Right lobe of liver (tissue), 6 donors: ENCODE results near the gene PIP5K1B. TPM values are rescaled to one million over a fixed set of nuclear protein-coding genes. Genes with fewer than 3 reads are reported as not detected.
"Not testable (repeated sequence)": the region's sequence is repeated elsewhere in the genome, so short reads cannot be mapped to it uniquely, and the experiment has no call there.

Source experiments
- ATAC-seq, 4 donors: fragments of 200-7000 bp; cut with Tn5 transposase; one replicate each; pipeline ENCODE4 v1.9.1; 2020; ENCODE audit warnings: mild to moderate bottlenecking in 4 of 4, moderate library complexity in 4 of 4
- DNase-seq, 3 donors: peaks; one replicate each; pipeline ENCODE4 v3.0.0-alpha.2; 2020
- H3K27ac ChIP-seq, 3 donors: fragments of 200-600 bp; one replicate each; pipeline ENCODE4 v1.8.0; 2022
- H3K27me3 ChIP-seq, 2 donors: fragments of 200-600 bp; one replicate each; pipeline ENCODE4 v1.8.0; 2022
- H3K36me3 ChIP-seq, 4 donors: fragments of 200-600 bp; sonication (generic) in 1 of 4; one replicate each; pipeline versions ENCODE4 v1.5.1 to v1.8.0; 2017 to 2022; ENCODE audit warnings: control low read depth in 1 of 4
- H3K4me1 ChIP-seq, 4 donors: fragments of 200-600 bp; sonication (generic) in 1 of 4; one replicate each; pipeline versions ENCODE4 v1.5.1 to v1.8.0; 2017 to 2022; ENCODE audit warnings: control low read depth in 1 of 4
- H3K4me3 ChIP-seq, 3 donors: fragments of 200-600 bp; one replicate each; pipeline ENCODE4 v1.8.0; 2022
- H3K9me3 ChIP-seq, 4 donors: fragments of 200-600 bp; sonication (generic) in 1 of 4; one replicate each; pipeline versions ENCODE4 v1.5.1 to v1.8.0; 2017 to 2022; ENCODE audit warnings: control low read depth in 1 of 4
- CTCF ChIP-seq, 4 donors: fragments of 200-600 bp in 3 of 4; fragments of 450-650 bp in 1 of 4; IDR thresholded peaks; one replicate each; pipeline versions ENCODE4 v1.5.1 to v1.8.0; 2016 to 2022; ENCODE audit warnings: antibody characterized with exemption in 4 of 4, mild to moderate bottlenecking in 2 of 4
- POLR2A ChIP-seq: fragments of 450-650 bp; IDR thresholded peaks from one replicate; pipeline ENCODE4 v1.6.1; 2017; ENCODE audit warnings: antibody characterized with exemption, mild to moderate bottlenecking
- WGBS: methylation state at CpG from one replicate; pipeline ENCODE4 v1.1.6; 2018; ENCODE audit warnings: low coverage, low lambda C conversion rate; ENCODE audit not compliant: insufficient coverage; ENCODE audit errors: missing lambda C conversion rate; 5-methylcytosine and 5-hydroxymethylcytosine counted together
- intact Hi-C, 2 donors: fragments of 100-400 bp; cut with DNase I; formaldehyde crosslinking; loops; one replicate each; pipeline versions ENCODE4 v1.11.2 to v1.14.1; 2022
- total RNA-seq, 6 experiments: library from RNA; depleted of rRNA in 2 of 6; stranded (reverse); fragments of >200 nt in 2 of 6; fragmentation: NEBNext Ultra II Directional in 3 of 6; extraction: Animal tissue kit (Norgen Biotek cat#: 25700) in 3 of 6; gene quantifications; one replicate each; pipeline versions ENCODE4 v1.1.0 to v1.2.4, GENCODE V29; 2016 to 2023
- donor health status: DM: no; HTN: yes; CAD: no.
- donor health status: DM: no; HTN: no; CAD: no.
- donor health status: DM: no; HTN: no; CAD: no.
- donor health status: DM: no; HTN: yes; CAD: no.
- donor health status: DM: no; HTN: yes; CAD: no.

Gene PIP5K1B
- total RNA-seq, 6 experiments from 2014 or later = 0.27 to 0.71 TPM; not detected in 4

DNA sequence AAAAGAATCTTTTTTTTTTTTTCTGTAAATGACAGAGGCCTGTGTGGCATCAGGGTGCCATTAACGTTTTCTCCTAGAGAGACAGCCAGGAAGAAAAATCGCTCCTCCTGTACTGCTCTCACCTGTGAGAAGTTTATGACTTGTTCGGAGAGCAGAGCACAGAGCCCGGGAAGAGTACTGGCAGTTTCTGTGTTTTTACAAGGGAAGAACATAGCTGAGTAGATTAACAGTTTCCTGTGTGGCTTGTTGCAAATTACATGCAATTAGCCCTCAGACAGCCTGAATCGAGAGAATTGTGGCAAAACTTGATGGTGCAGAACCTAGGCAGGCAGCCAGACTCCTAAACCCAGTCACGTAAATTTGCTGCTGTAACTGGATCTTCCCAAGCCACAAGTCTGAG is 276.7 kb downstream of the PIP5K1B start:
- no peak for ATAC-seq

GRCh38 chr9:68983008-68983411 is 278.0 kb downstream of the PIP5K1B start:
- no peak for ATAC-seq
- H3K27ac ChIP-seq = no peak overlapping the region
- intact Hi-C loops = no loop called here

More for the DNA sequence above, 276.7 kb downstream of the PIP5K1B start:
- no peak for DNase-seq
- Histone ChIP-seq H3K27me3 (no peaks in the 10 kb centered on the region), H3K27ac (no peak overlapping the region), H3K4me3 (no peak overlapping the region), H3K4me1 (no peaks in the 10 kb centered on the region), H3K36me3 (no peaks in the 10 kb centered on the region), H3K9me3 (no peaks in the 10 kb centered on the region)
- TF ChIP-seq CTCF (IDR thresholded peaks at IDR 0.05) (no peak), POLR2A (no peak)
- intact Hi-C loops = no loop called here
- WGBS = 17% methylated on average over 6 of the region's 6 CpGs

DNA sequence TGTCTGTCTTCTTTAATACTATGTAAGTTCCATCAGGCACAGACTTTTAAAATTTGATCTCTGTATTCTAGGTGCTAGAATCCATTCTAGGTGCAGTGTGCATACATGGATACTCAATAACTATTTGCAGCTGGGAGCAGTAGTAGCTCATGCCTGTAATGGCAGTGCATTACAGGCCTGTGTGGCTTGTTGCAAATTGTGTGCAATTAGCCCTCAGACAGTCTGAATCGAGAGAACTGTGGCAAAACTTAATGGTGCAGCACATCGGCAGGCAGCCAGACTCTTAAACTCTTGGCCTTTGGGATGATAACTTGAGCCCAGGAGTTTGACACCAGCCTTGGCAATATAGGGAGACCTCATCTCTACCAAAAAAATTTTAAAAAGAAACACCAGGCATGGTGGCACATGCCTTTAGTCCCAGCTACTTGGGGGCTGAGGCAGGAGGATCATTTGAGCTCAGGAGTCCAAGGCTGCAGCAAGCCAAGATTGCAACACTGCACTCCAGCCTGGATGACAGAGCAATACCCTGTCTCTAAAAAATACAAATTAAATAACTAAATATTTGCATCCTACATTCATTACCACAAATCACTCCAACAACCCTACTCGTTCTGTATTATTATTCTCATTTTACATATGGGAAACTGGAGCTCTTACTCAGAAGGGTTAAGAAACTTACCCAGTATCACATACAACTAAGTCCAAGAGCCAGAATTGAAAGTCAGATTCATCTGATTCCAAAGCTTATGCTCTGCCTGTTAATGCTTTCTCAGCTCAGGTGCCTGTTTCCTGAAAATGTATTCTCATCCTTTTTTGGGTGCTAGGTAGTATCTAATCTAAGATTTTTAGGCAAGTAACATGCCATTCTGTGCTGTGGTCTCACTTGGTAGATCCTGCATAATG is 278.7 kb downstream of the PIP5K1B start:
- no peaks in the 10 kb centered on the region for H3K4me1 ChIP-seq
- 42% methylated on average over 3 of the region's 3 CpGs for WGBS
- ATAC-seq = no peak
- H3K27me3 ChIP-seq = no peaks in the 10 kb centered on the region
- no peak overlapping the region for H3K4me3 ChIP-seq
- H3K27ac ChIP-seq = no peak overlapping the region
- H3K36me3 ChIP-seq = no peaks in the 10 kb centered on the region
- H3K9me3 ChIP-seq = no peaks in the 10 kb centered on the region
- TF ChIP-seq POLR2A = no peak
- no peak for TF ChIP-seq CTCF (IDR thresholded peaks at IDR 0.05)
- intact Hi-C loops = no loop called here
- DNase-seq = no peak

More at GRCh38 chr9:68983008-68983411, 278.0 kb downstream of the PIP5K1B start:
- no peak for DNase-seq
- no peak for TF ChIP-seq POLR2A
- no peak for TF ChIP-seq CTCF (IDR thresholded peaks at IDR 0.05)
- no peaks in the 10 kb centered on the region for H3K9me3 ChIP-seq
- no peaks in the 10 kb centered on the region for H3K36me3 ChIP-seq
- no peaks in the 10 kb centered on the region for H3K27me3 ChIP-seq
- no peak overlapping the region for H3K4me3 ChIP-seq
- no peaks in the 10 kb centered on the region for H3K4me1 ChIP-seq

DNA sequence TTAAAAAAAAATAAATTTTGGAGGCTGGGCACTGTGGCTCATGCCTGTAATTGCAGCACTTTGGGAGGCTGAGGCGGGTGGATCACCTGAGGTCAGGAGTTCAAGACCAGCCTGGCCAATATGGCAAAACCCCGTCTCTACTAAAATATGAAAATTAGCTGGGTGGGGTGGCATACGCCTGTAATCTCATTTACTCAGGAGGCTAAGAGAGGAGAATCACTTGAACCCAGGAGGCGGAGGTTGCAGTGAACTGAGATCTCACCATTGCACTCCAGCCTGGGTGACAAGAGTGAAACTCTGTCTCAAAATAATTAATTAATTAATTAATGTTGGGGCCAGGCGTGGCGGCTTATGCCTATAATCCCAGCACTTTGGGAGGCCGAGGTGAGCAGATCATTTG is 281.9 kb downstream of the PIP5K1B start:
- WGBS = 86% methylated on average over 7 of the region's 7 CpGs
- DNase-seq, H3K27me3 ChIP-seq, H3K36me3 ChIP-seq, intact Hi-C loops, H3K4me1 ChIP-seq, H3K27ac ChIP-seq, ATAC-seq, H3K9me3 ChIP-seq, H3K4me3 ChIP-seq: not testable (repeated sequence)

DNA sequence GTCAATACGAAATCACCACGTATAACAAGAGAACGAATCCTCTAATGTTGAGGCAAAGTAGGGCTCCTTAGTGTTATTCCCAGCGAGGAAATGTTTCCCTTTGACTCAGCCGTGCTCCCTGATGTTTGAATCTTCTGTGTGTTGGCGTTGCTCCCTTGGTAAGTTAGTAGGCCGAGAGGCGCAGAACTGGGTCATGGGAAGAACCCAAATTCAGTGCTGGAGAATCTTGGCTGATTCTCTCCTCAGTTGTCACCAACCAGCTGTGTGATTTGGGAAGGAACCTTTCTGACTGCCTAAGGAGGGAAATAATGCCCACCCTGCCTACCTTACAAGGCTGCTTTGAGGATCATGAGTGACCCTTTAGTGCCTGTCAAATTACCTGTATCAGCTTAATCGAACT is 286.4 kb downstream of the PIP5K1B start:
- 75% methylated on average over 8 of the region's 9 CpGs for WGBS
- no peaks in the 10 kb centered on the region for H3K27me3 ChIP-seq
- ATAC-seq (no peak), DNase-seq (no peak)
- H3K36me3 ChIP-seq = no peaks in the 10 kb centered on the region
- no peaks in the 10 kb centered on the region for H3K4me1 ChIP-seq
- no peak overlapping the region for H3K27ac ChIP-seq
- intact Hi-C loops = no loop called here
- TF ChIP-seq POLR2A = no peak
- no peak for TF ChIP-seq CTCF (IDR thresholded peaks at IDR 0.05)
- no peak overlapping the region for H3K4me3 ChIP-seq
- H3K9me3 ChIP-seq = no peaks in the 10 kb centered on the region
